Astrocyte (in vitro differentiated cells and primary cell): Measurements from ENCODE around the gene HNRNPL. TPM values are rescaled to one million over a fixed set of nuclear protein-coding genes. Genes with fewer than 3 reads are reported as not detected.
"Not testable (repeated sequence)": the region's sequence is repeated elsewhere in the genome, so short reads cannot be mapped to it uniquely, and the experiment has no call there.

Experiments used
- DNase-seq: peaks from one replicate; pipeline ENCODE4 v3.0.0-alpha.2; 2010; ENCODE audit warnings: low read depth
- FAIRE-seq: peaks from 2 replicates; lab custom pipeline; 2011; peaks lifted over from hg19 to GRCh38; lab: Jason Lieb, UNC
- H2AFZ ChIP-seq: 2 replicates; pipeline ENCODE4 v1.6.0; 2012; ENCODE audit warnings: low read depth, low read length, inconsistent platforms
- H3K27ac ChIP-seq: 2 replicates; pipeline ENCODE4 v1.5.1; 2011; ENCODE audit warnings: low read depth, low read length, inconsistent platforms
- H3K27me3 ChIP-seq: 2 replicates; pipeline ENCODE4 v1.6.0; 2011; ENCODE audit warnings: low read length, inconsistent platforms; ENCODE audit not compliant: insufficient read depth
- H3K36me3 ChIP-seq: 2 replicates; pipeline ENCODE4 v1.5.1; 2011; ENCODE audit warnings: low read length, inconsistent platforms; ENCODE audit not compliant: insufficient read depth
- H3K4me1 ChIP-seq: 2 replicates; pipeline ENCODE4 v1.5.1; 2011; ENCODE audit warnings: low read length, inconsistent platforms; ENCODE audit not compliant: insufficient read depth
- H3K4me2 ChIP-seq: 2 replicates; pipeline ENCODE4 v1.6.0; 2012; ENCODE audit warnings: low read length, inconsistent platforms
- H3K4me3 ChIP-seq: 2 replicates; pipeline ENCODE4 v1.5.1; 2011; ENCODE audit warnings: low read depth, mild to moderate bottlenecking, low read length, inconsistent platforms; ENCODE audit not compliant: insufficient read depth
- H3K79me2 ChIP-seq: 2 replicates; pipeline ENCODE4 v1.6.0; 2012; ENCODE audit warnings: mild to moderate bottlenecking, low read length, inconsistent platforms; ENCODE audit not compliant: insufficient read depth
- H3K9ac ChIP-seq: 2 replicates; pipeline ENCODE4 v1.6.0; 2012; ENCODE audit warnings: mild to moderate bottlenecking, low read length, inconsistent platforms
- H3K9me3 ChIP-seq: 2 replicates; pipeline ENCODE4 v1.5.1; 2012; ENCODE audit warnings: low read depth, mild to moderate bottlenecking, low read length, inconsistent platforms; ENCODE audit not compliant: insufficient read depth
- H4K20me1 ChIP-seq: 2 replicates; pipeline ENCODE4 v1.6.0; 2012; ENCODE audit warnings: low read length, inconsistent platforms; ENCODE audit not compliant: insufficient read depth
- H3K27ac Mint-ChIP-seq: one replicate; pipeline ENCODE4 v1.8.0; 2021; ENCODE audit warnings: mild to moderate bottlenecking, mixed read lengths; ENCODE audit not compliant: unreplicated experiment
- H3K27me3 Mint-ChIP-seq: one replicate; pipeline ENCODE4 v1.8.0; 2021; ENCODE audit warnings: low read depth, mixed read lengths; ENCODE audit not compliant: unreplicated experiment
- H3K36me3 Mint-ChIP-seq: one replicate; pipeline ENCODE4 v1.8.0; 2021; ENCODE audit warnings: low read depth, mixed read lengths; ENCODE audit not compliant: unreplicated experiment
- H3K4me1 Mint-ChIP-seq: one replicate; pipeline ENCODE4 v1.8.0; 2021; ENCODE audit warnings: low read depth, mixed read lengths; ENCODE audit not compliant: unreplicated experiment
- H3K4me3 Mint-ChIP-seq: one replicate; pipeline ENCODE4 v1.8.0; 2021; ENCODE audit warnings: mild to moderate bottlenecking, moderate library complexity, mixed read lengths; ENCODE audit not compliant: unreplicated experiment
- H3K9me3 Mint-ChIP-seq: one replicate; pipeline ENCODE4 v1.8.0; 2021; ENCODE audit warnings: mild to moderate bottlenecking, mixed read lengths; ENCODE audit not compliant: unreplicated experiment
- EZH2 ChIP-seq: IDR thresholded peaks from 2 replicates; pipeline ENCODE4 v1.6.1; 2012; ENCODE audit warnings: mild to moderate bottlenecking, low read length, inconsistent platforms; ENCODE audit not compliant: insufficient read depth
- total RNA-seq: library from RNA; stranded (reverse); gene quantifications from 2 replicates; pipeline ENCODE4 v1.2.1, GENCODE V29; 2021
- TF ChIP-seq, protein P1 (sequence below): IDR thresholded peaks from 2 replicates; pipeline ENCODE4 v1.5.1; 2011; ENCODE audit warnings: low read depth, mild to moderate bottlenecking, inconsistent platforms, low read length, moderate library complexity; ENCODE audit not compliant: insufficient read depth

HNRNPL gene
- total RNA-seq, 1 donor from 2014 or later: 314 TPM

DNA sequence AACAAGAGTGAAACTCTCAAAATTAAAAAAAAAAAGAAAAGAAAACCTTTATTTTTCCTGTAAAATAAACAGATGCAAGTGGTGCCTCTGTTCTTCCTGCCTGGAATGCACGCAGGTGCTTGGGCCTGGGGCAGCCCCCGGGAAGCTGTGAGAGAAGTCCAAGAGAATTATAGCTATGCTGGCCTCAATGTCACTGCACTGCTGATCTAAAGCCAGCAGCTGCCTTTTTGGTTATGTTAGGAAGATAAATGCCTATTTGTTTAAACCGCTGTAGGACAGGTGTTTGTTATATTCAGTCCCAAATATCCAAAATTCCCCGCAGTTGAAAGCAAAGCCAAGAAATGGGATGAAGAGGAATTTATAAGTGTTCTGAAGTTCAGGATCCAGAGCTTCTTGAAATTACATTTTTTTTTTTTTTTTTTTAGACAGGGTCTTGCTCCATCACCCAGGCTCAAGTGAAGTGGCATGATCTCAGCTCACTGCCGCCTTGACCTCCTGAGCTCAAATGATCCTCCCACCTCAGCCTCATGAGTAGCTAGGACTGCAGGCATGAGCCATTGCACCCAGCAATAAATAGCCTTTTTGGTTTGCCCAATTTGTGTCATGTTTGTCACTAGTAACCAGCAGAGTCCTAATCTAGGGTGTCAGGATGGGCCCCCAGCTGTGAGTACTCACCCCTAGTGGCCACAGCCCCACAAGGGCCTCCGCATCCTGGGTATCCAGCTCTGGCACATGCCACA, 26.0 kb upstream of the HNRNPL start:
- Mint-ChIP-seq H3K4me1 (no peaks in the 10 kb centered on the region), H3K9me3 (no peaks in the 10 kb centered on the region), H3K27me3 (peaks cover 4% of the 10 kb centered on the region), H3K36me3 (peaks cover 3% of the 10 kb centered on the region), H3K27ac (no peak overlapping the region), H3K4me3 (no peak overlapping the region)
- no peak for TF ChIP-seq EZH2
- TF ChIP-seq, protein P1, sequence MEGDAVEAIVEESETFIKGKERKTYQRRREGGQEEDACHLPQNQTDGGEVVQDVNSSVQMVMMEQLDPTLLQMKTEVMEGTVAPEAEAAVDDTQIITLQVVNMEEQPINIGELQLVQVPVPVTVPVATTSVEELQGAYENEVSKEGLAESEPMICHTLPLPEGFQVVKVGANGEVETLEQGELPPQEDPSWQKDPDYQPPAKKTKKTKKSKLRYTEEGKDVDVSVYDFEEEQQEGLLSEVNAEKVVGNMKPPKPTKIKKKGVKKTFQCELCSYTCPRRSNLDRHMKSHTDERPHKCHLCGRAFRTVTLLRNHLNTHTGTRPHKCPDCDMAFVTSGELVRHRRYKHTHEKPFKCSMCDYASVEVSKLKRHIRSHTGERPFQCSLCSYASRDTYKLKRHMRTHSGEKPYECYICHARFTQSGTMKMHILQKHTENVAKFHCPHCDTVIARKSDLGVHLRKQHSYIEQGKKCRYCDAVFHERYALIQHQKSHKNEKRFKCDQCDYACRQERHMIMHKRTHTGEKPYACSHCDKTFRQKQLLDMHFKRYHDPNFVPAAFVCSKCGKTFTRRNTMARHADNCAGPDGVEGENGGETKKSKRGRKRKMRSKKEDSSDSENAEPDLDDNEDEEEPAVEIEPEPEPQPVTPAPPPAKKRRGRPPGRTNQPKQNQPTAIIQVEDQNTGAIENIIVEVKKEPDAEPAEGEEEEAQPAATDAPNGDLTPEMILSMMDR: no peak
- no peak overlapping the region for H3K27ac ChIP-seq
- H3K4me3 ChIP-seq: no peak overlapping the region
- no peak overlapping the region for H3K9ac ChIP-seq
- H3K27me3 ChIP-seq: no peaks in the 10 kb centered on the region
- H3K4me1 ChIP-seq: no peaks in the 10 kb centered on the region
- no peak overlapping the region for H2AFZ ChIP-seq
- H3K79me2 ChIP-seq: no peaks in the 10 kb centered on the region
- no peak overlapping the region for H3K4me2 ChIP-seq
- FAIRE-seq: no peak
- no peaks in the 10 kb centered on the region for H4K20me1 ChIP-seq
- no peak for DNase-seq
- no peaks in the 10 kb centered on the region for H3K36me3 ChIP-seq
- no peaks in the 10 kb centered on the region for H3K9me3 ChIP-seq

DNA sequence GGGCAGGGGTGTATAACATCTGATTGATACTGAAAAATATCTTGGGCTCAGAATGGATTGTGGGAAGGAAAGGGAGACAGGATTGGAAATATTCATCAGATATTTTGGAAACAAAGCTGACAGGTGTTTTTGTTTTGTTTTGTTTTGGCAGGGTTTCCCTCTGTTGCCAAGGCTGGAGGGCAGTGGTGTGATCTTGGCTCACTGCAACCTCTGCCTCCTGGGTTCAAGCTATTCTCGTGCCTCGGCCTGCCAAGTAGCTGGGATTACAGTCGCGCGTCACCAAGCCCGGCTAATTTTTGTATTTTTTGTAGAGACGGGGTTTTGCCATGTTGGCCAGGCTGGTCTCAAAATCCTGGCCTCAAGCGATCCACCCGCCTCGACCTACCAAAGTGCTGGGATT, 23.6 kb upstream of the HNRNPL start:
- H3K4me1 Mint-ChIP-seq, H3K27me3 ChIP-seq, H3K36me3 Mint-ChIP-seq, H3K36me3 ChIP-seq, DNase-seq, H3K9me3 ChIP-seq, FAIRE-seq, H3K9ac ChIP-seq, H3K4me1 ChIP-seq, H3K4me3 ChIP-seq, H3K4me3 Mint-ChIP-seq, H3K27ac Mint-ChIP-seq, H3K79me2 ChIP-seq, H2AFZ ChIP-seq, H3K27me3 Mint-ChIP-seq, H4K20me1 ChIP-seq, H3K27ac ChIP-seq, H3K9me3 Mint-ChIP-seq, H3K4me2 ChIP-seq: not testable (repeated sequence)

DNA sequence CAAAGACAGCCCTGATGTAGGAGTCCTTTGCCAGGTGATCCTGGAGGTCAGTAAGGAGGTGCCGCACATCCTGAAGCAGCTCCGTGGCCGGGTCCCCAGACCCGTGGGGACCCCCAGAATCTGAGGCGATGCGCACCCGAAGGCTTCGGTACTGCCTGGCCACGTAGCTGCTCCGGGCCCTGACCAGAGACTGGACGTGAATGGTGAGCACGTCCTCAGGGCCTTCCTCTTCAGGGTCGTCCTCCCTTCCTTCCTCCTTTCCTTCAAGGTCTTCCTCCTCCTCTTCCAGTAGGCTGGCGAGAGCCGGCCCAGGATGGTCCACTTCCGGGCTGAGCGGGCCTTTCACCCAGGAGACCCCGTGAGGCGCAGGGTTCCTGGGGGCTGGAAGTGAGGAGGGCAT, 20.8 kb upstream of the HNRNPL start:
- H3K79me2 ChIP-seq: no peaks in the 10 kb centered on the region
- Mint-ChIP-seq H3K9me3 (no peaks in the 10 kb centered on the region), H3K4me3 (no peak overlapping the region), H3K4me1 (peaks cover 4% of the 10 kb centered on the region), H3K27ac (no peak overlapping the region), H3K36me3 (no peaks in the 10 kb centered on the region), H3K27me3 (peaks cover 8% of the 10 kb centered on the region)
- DNase-seq: no peak
- no peak overlapping the region for H3K4me3 ChIP-seq
- H4K20me1 ChIP-seq: no peaks in the 10 kb centered on the region
- no peak for TF ChIP-seq EZH2
- TF ChIP-seq, protein P1: no peak
- no peaks in the 10 kb centered on the region for H3K36me3 ChIP-seq
- FAIRE-seq: no peak
- H3K4me1 ChIP-seq: peaks cover 3% of the 10 kb centered on the region
- no peak overlapping the region for H2AFZ ChIP-seq
- H3K27ac ChIP-seq: no peak overlapping the region
- H3K9ac ChIP-seq: no peak overlapping the region
- H3K9me3 ChIP-seq: no peaks in the 10 kb centered on the region
- peak overlapping the region; percentile 88 for H3K4me2 ChIP-seq
- H3K27me3 ChIP-seq: no peaks in the 10 kb centered on the region
